Fibroblast of lung (primary cell): ENCODE data around the gene SHROOM3. TPM values are rescaled to one million over a fixed set of nuclear protein-coding genes. Genes with fewer than 3 reads are reported as not detected.
"Not testable (repeated sequence)": the region's sequence is repeated elsewhere in the genome, so short reads cannot be mapped to it uniquely, and the experiment has no call there.

Experiments
- DNase-seq, 2 donors: peaks; one replicate each; pipeline versions ENCODE4 v3.0.0 to v3.0.0-alpha.2; 2010; ENCODE audit warnings: low read depth in 2 of 2
- H2AFZ ChIP-seq: 2 replicates; pipeline ENCODE4 v1.5.1; 2012; ENCODE audit warnings: low read length, control low read depth, inconsistent platforms
- H3K27ac ChIP-seq: 2 replicates; pipeline ENCODE4 v1.5.1; 2011; ENCODE audit warnings: low read length, control low read depth; ENCODE audit not compliant: insufficient read depth
- H3K27me3 ChIP-seq: 2 replicates; pipeline ENCODE4 v1.5.1; 2011; ENCODE audit warnings: mild to moderate bottlenecking, low read length; ENCODE audit not compliant: control insufficient read depth, insufficient read depth
- H3K36me3 ChIP-seq: 2 replicates; pipeline ENCODE4 v1.5.1; 2011; ENCODE audit warnings: low read length; ENCODE audit not compliant: control insufficient read depth, insufficient read depth
- H3K4me1 ChIP-seq: 2 replicates; pipeline ENCODE4 v1.5.1; 2011; ENCODE audit warnings: low read length; ENCODE audit not compliant: control insufficient read depth, insufficient read depth; ENCODE audit errors: extremely low read depth
- H3K4me2 ChIP-seq: 2 replicates; pipeline ENCODE4 v1.5.1; 2011; ENCODE audit warnings: low read length, control low read depth; ENCODE audit not compliant: insufficient read depth; ENCODE audit errors: extremely low read depth
- H3K4me3 ChIP-seq, 4 experiments: fragments of 200-600 bp in 1 of 4; sonication (generic) in 1 of 4; replicated peaks in 1 of 4; 2 replicates each; pipeline ENCODE4 v1.5.1; 2011 to 2016; ENCODE audit warnings: low read length in 4 of 4, low read depth in 3 of 4, mild to moderate bottlenecking in 3 of 4, control low read depth in 2 of 4, inconsistent platforms in 1 of 4, mixed read lengths in 1 of 4; ENCODE audit not compliant: insufficient read depth in 1 of 4; ENCODE audit errors: control extremely low read depth in 1 of 4
- H3K79me2 ChIP-seq: 2 replicates; pipeline ENCODE4 v1.5.1; 2012; ENCODE audit warnings: mild to moderate bottlenecking, low read length, inconsistent platforms; ENCODE audit not compliant: control insufficient read depth, insufficient read depth
- H3K9ac ChIP-seq: 2 replicates; pipeline ENCODE4 v1.5.1; 2011; ENCODE audit warnings: mild to moderate bottlenecking, low read length, control low read depth; ENCODE audit not compliant: insufficient read depth
- H3K9me3 ChIP-seq: 2 replicates; pipeline ENCODE4 v1.5.1; 2012; ENCODE audit warnings: low read depth, low read length; ENCODE audit not compliant: control insufficient read depth, insufficient read depth
- H4K20me1 ChIP-seq: 2 replicates; pipeline ENCODE4 v1.5.1; 2011; ENCODE audit warnings: low read length; ENCODE audit not compliant: control insufficient read depth, insufficient read depth; ENCODE audit errors: extremely low read depth
- EZH2 ChIP-seq: IDR thresholded peaks from 2 replicates; pipeline ENCODE4 v1.5.1; 2012; ENCODE audit warnings: low read length, control low read depth, mild to moderate bottlenecking; ENCODE audit errors: missing control alignments
- polyA plus RNA-seq, 2 donors: library from polyadenylated mRNA; depleted of rRNA in 1 of 2; stranded (reverse) in 1 of 2; unstranded in 1 of 2; fragments of >200 nt; gene quantifications; 2 replicates each; pipeline ENCODE4 v1.2.1, GENCODE V29; 2011 to 2012; ENCODE audit warnings: missing spikeins in 1 of 2
- total RNA-seq: library from RNA; depleted of rRNA; stranded (reverse); fragments of >200 nt; gene quantifications from 2 replicates; pipeline ENCODE4 v1.2.1, GENCODE V29; 2014
- TF ChIP-seq, protein P1 (sequence below), 2 donors: IDR thresholded peaks in 1 of 2; conservative IDR thresholded peaks in 1 of 2; 1 replicate in 1 of 2; 2 replicates in 1 of 2; pipeline ENCODE4 v1.5.1; 2011 to 2012; ENCODE audit warnings: low read length in 2 of 2, control low read depth in 1 of 2, inconsistent platforms in 1 of 2, low read depth in 1 of 2, mild to moderate bottlenecking in 1 of 2

SHROOM3 gene
- total and polyA plus RNA-seq, 2 donors (not counting 1 experiment from before 2014, with no cell fraction given), result 9.9 to 23.9 TPM

- Histone ChIP-seq H3K9ac (no peak within 1 kb of the TSS), H4K20me1 (no peaks in the 10 kb centered on the region), H3K9me3 (no peaks in the 10 kb centered on the region), H2AFZ (peak within 1 kb of the TSS; percentile 5), H3K4me1 (no peaks in the 10 kb centered on the region), H3K27me3 (peaks cover 4% of the 10 kb centered on the region), H3K4me3 (peak within 1 kb of the TSS; percentile 29 to 56 (median 35)), H3K36me3 (no peaks in the 10 kb centered on the region), H3K79me2 (no peaks in the 10 kb centered on the region), H3K4me2 (peak within 1 kb of the TSS; percentile 66), H3K27ac (no peak within 1 kb of the TSS)
- no peak for TF ChIP-seq EZH2
- TF ChIP-seq, protein P1, sequence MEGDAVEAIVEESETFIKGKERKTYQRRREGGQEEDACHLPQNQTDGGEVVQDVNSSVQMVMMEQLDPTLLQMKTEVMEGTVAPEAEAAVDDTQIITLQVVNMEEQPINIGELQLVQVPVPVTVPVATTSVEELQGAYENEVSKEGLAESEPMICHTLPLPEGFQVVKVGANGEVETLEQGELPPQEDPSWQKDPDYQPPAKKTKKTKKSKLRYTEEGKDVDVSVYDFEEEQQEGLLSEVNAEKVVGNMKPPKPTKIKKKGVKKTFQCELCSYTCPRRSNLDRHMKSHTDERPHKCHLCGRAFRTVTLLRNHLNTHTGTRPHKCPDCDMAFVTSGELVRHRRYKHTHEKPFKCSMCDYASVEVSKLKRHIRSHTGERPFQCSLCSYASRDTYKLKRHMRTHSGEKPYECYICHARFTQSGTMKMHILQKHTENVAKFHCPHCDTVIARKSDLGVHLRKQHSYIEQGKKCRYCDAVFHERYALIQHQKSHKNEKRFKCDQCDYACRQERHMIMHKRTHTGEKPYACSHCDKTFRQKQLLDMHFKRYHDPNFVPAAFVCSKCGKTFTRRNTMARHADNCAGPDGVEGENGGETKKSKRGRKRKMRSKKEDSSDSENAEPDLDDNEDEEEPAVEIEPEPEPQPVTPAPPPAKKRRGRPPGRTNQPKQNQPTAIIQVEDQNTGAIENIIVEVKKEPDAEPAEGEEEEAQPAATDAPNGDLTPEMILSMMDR (conservative IDR thresholded peaks at IDR 0.05 in 1 of 2, IDR thresholded peaks at IDR 0.05 in 1 of 2; ENCODE audit: low read depth in 1 of 2, low read length in 2 of 2), result no peak
- peak; percentile 4 to 36 for DNase-seq
Measured at GRCh38 chr4:76420762-76421581, 14.1 kb upstream of the SHROOM3 start, which contains the start of gene CCDC158. TSS of gene CCDC158 (minus strand) at chr4:76421141. CDS start at chr4:76403207, 17,934 bp downstream.

DNA sequence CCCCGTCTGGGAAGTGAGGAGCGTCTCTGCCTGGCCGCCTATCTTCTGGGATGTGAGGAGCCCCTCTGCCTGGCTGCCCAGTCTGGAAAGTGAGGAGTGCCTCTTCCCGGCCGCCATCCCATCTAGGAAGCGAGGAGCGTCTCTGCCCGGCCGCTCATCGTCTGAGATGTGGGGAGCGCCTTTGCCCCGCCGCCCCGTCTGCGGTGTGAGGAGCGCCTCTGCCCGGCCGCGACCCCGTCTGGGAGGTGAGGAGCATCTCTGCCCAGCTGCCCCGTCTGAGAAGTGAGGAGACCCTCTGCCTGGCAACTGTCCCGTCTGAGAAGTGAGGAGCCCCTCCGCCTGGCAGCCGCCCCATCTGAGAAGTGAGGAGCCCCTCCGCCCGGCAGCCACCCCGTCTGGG, 11.9 kb upstream of the SHROOM3 start:
- not testable (repeated sequence) for H3K27ac ChIP-seq, H3K4me1 ChIP-seq, H3K36me3 ChIP-seq, H4K20me1 ChIP-seq, H3K4me2 ChIP-seq, H3K9me3 ChIP-seq, H3K79me2 ChIP-seq, H3K4me3 ChIP-seq, H3K27me3 ChIP-seq, DNase-seq, H2AFZ ChIP-seq, H3K9ac ChIP-seq

DNA sequence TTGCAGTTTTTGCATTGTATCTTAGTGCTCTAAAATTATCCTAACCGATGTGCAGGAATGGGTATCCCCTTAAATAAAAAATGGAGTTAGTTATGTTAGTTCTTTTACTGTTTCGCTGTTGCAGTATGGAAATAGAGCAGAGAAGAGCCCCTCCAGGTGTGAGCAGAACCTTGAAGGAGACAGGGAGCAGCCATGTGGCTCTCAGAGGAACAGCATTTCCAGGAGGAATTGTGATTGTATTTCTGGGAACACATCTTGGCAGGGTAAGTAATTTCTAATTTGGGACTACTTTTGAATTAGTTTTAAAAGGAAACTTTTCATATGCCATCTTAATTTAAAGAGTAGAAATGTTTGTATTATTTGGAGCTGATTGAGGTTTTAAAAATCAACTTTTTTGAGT, 8.8 kb upstream of the SHROOM3 start:
- H3K27ac ChIP-seq, result no peak overlapping the region
- no peaks in the 10 kb centered on the region for H3K4me1 ChIP-seq
- no peak overlapping the region for H3K4me3 ChIP-seq
- no peaks in the 10 kb centered on the region for H3K36me3 ChIP-seq
- no peak overlapping the region for H3K9ac ChIP-seq
- H4K20me1 ChIP-seq, result no peaks in the 10 kb centered on the region
- no peaks in the 10 kb centered on the region for H3K9me3 ChIP-seq
- DNase-seq, result no peak
- H3K27me3 ChIP-seq, result no peaks in the 10 kb centered on the region
- no peak overlapping the region for H3K4me2 ChIP-seq
- no peaks in the 10 kb centered on the region for H3K79me2 ChIP-seq
- TF ChIP-seq, protein P1 (conservative IDR thresholded peaks at IDR 0.05 in 1 of 2, IDR thresholded peaks at IDR 0.05 in 1 of 2; ENCODE audit: low read depth in 1 of 2, low read length in 2 of 2), result peak in 1 of 2 donors; percentile 22
- TF ChIP-seq EZH2, result no peak
- H2AFZ ChIP-seq, result no peak overlapping the region
